ENCODE data around the gene TAS1R3.
"Not testable (repeated sequence)": the region's sequence is repeated elsewhere in the genome, so short reads cannot be mapped to it uniquely, and the experiment has no call there.

TAS1R3 gene

GRCh38 chr1:1370094-1370493 lies 39.0 kb downstream of the TAS1R3 start:
- not testable (repeated sequence) for DNase-seq (ENCODE audit: low read depth in 2 of 3, low spot score in 2 of 3)

GRCh38 chr1:1370771-1371300 lies 39.8 kb downstream of the TAS1R3 start:
- no peak for DNase-seq (ENCODE audit: low read depth in 2 of 3, low spot score in 2 of 3)

GRCh38 chr1:1371364-1371745 lies 40.3 kb downstream of the TAS1R3 start:
- DNase-seq (ENCODE audit: low read depth in 2 of 3, low spot score in 2 of 3): no peak

- DNase-seq (ENCODE audit: low read depth in 2 of 3, low spot score in 2 of 3): peak; percentile 54 to 84 (median 81)
Measured at GRCh38 chr1:1371746-1372711, 40.9 kb downstream of the TAS1R3 start.

GRCh38 chr1:1373051-1373814 lies 42.2 kb downstream of the TAS1R3 start:
- DNase-seq (ENCODE audit: low read depth in 2 of 3, low spot score in 2 of 3): no peak

GRCh38 chr1:1373815-1374588 lies 42.9 kb downstream of the TAS1R3 start:
- DNase-seq (ENCODE audit: low read depth in 2 of 3, low spot score in 2 of 3): no peak

- DNase-seq (ENCODE audit: low read depth in 2 of 3, low spot score in 2 of 3): no peak
Measured at GRCh38 chr1:1374589-1374928, 43.5 kb downstream of the TAS1R3 start.

GRCh38 chr1:1374929-1375662 lies 44.0 kb downstream of the TAS1R3 start, which contains the start of gene AURKAIP1:
Gene AURKAIP1, minus strand, starts transcription at chr1:1375207. Its CDS starts 451 bp downstream, at chr1:1374756.
- peak; percentile 81 to 92 (median 88) for DNase-seq (ENCODE audit: low read depth in 2 of 3, low spot score in 2 of 3)

- no peak for DNase-seq (ENCODE audit: low read depth in 2 of 3, low spot score in 2 of 3)
Measured at GRCh38 chr1:1376551-1377226, 45.6 kb downstream of the TAS1R3 start.

- no peak for DNase-seq (ENCODE audit: low read depth in 2 of 3, low spot score in 2 of 3)
Measured at GRCh38 chr1:1377540-1378205, 46.6 kb downstream of the TAS1R3 start.

- no peak for DNase-seq (ENCODE audit: low read depth in 2 of 3, low spot score in 2 of 3)
Measured at GRCh38 chr1:1380860-1381259, 49.8 kb downstream of the TAS1R3 start.

GRCh38 chr1:1381294-1381693 lies 50.2 kb downstream of the TAS1R3 start:
- DNase-seq (ENCODE audit: low read depth in 2 of 3, low spot score in 2 of 3): no peak
